Smooth muscle cell (in vitro differentiated cells): Measurements from ENCODE around the gene CIAO2A. TPM values are rescaled to one million over a fixed set of nuclear protein-coding genes. Genes with fewer than 3 reads are reported as not detected.

Experiments used
- DNase-seq: peaks from one replicate; lab custom pipeline; 2025; ENCODE audit not compliant: unreplicated experiment; lab: John Stamatoyannopoulos, UW
- H2AFZ ChIP-seq: fragments of 200-600 bp; sonication (generic); 2 replicates; pipeline ENCODE4 v1.6.0; 2016; ENCODE audit warnings: antibody characterized with exemption, low read depth, mild to moderate bottlenecking
- H3F3A ChIP-seq: fragments of 200-600 bp; sonication (generic); 2 replicates; pipeline ENCODE4 v1.6.0; 2017; ENCODE audit warnings: antibody characterized with exemption, low read depth
- H3K27ac ChIP-seq: fragments of 200-600 bp; sonication (generic); 2 replicates; pipeline ENCODE4 v1.5.1; 2016; ENCODE audit warnings: low read depth, mild to moderate bottlenecking
- H3K27me3 ChIP-seq: fragments of 200-600 bp; sonication (generic); 2 replicates; pipeline ENCODE4 v1.6.1; 2016; ENCODE audit warnings: low read depth, mild to moderate bottlenecking
- H3K36me3 ChIP-seq: fragments of 200-600 bp; sonication (generic); 2 replicates; pipeline ENCODE4 v1.5.1; 2016; ENCODE audit warnings: low read depth
- H3K4me1 ChIP-seq: fragments of 200-600 bp; sonication (generic); 2 replicates; pipeline ENCODE4 v1.5.1; 2016; ENCODE audit warnings: low read depth
- H3K4me2 ChIP-seq: fragments of 200-600 bp; sonication (generic); 2 replicates; pipeline ENCODE4 v1.6.0; 2016; ENCODE audit warnings: mild to moderate bottlenecking
- H3K4me3 ChIP-seq: fragments of 200-600 bp; sonication (generic); 2 replicates; pipeline ENCODE4 v1.5.1; 2016; ENCODE audit warnings: mild to moderate bottlenecking
- H3K79me2 ChIP-seq: fragments of 200-600 bp; sonication (generic); 2 replicates; pipeline ENCODE4 v1.6.0; 2016; ENCODE audit warnings: low read depth, mild to moderate bottlenecking
- H3K9ac ChIP-seq: fragments of 200-600 bp; sonication (generic); 2 replicates; pipeline ENCODE4 v1.6.0; 2016; ENCODE audit warnings: low read depth
- H3K9me3 ChIP-seq: fragments of 200-600 bp; sonication (generic); replicated peaks from 2 replicates; pipeline ENCODE4 v1.5.1; 2016; ENCODE audit warnings: low read depth
- H4K20me1 ChIP-seq: fragments of 200-600 bp; sonication (generic); 2 replicates; pipeline ENCODE4 v1.6.0; 2016; ENCODE audit warnings: low read depth
- WGBS: methylation state at CpG from one replicate; pipeline ENCODE4 v1.1.7; 2016; ENCODE audit warnings: low lambda C conversion rate; 5-methylcytosine and 5-hydroxymethylcytosine counted together
- polyA plus RNA-seq: library from polyadenylated mRNA; unstranded; fragments of >200 nt; fragmentation: Nextera tagmentation; extraction: Ambion mirVana; gene quantifications from 2 replicates; pipeline ENCODE4 v1.2.1, GENCODE V29; 2016
- total RNA-seq: library from RNA; depleted of rRNA; stranded (reverse); fragments of >200 nt; gene quantifications from 2 replicates; pipeline ENCODE4 v1.2.3, GENCODE V29; 2014
- TF ChIP-seq, protein P1 (sequence below): fragments of 200-600 bp; sonication (generic); IDR thresholded peaks from 2 replicates; pipeline ENCODE4 v1.5.1; 2017; ENCODE audit warnings: borderline replicate concordance, mild to moderate bottlenecking, antibody characterized with exemption; ENCODE audit not compliant: insufficient read depth, poor library complexity, severe bottlenecking

CIAO2A gene
- total and polyA plus RNA-seq, 2 experiments from 2014 or later, result 110 to 123 TPM

DNA sequence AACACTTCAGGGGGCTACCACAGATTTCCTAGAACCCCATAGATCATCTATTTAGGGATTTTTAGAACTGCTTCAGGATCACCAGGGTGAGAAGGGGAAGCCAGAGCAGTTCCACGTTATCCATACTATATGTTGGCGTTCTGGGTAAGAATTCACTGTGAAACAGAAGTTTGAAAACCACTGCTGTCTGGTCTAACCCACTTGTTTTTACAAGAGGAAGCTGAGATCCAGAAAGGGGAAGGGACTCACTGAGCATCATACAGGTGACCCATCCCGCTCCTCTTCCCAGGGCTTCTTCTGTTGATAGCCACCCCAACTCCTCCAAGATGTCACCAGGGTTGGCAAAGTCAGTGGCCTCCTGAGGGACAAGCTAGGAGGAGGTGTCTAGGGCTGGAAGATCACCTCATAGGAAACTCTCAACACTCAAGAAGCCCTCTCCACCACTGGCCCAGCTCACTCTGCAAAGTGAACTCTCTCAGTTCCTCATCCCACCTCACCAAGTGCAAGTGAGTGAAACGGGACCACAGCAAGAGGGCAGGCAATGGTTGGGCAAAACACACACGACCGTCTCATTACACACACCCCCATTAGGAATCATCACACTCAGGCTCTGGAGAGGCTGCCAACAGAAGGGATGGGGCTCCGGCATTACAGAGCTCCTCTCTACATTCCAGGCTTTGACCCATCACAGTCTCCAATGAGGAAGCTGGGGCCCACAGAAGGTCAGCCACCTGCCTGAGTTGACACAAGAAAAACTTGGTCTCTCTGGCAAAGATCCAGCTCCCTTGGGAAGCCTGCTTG is 49.1 kb downstream of the CIAO2A start:
- Histone ChIP-seq H3K9me3 (no peaks in the 10 kb centered on the region), H3K9ac (no peak overlapping the region), H3F3A (no peaks in the 10 kb centered on the region), H2AFZ (no peak overlapping the region), H3K27me3 (peaks cover 68% of the 10 kb centered on the region), H3K79me2 (no peaks in the 10 kb centered on the region), H3K36me3 (no peaks in the 10 kb centered on the region), H3K27ac (no peak overlapping the region), H3K4me1 (peaks cover 6% of the 10 kb centered on the region), H3K4me2 (no peak overlapping the region), H3K4me3 (no peak overlapping the region), H4K20me1 (no peaks in the 10 kb centered on the region)
- no peak for DNase-seq
- TF ChIP-seq, protein P1, sequence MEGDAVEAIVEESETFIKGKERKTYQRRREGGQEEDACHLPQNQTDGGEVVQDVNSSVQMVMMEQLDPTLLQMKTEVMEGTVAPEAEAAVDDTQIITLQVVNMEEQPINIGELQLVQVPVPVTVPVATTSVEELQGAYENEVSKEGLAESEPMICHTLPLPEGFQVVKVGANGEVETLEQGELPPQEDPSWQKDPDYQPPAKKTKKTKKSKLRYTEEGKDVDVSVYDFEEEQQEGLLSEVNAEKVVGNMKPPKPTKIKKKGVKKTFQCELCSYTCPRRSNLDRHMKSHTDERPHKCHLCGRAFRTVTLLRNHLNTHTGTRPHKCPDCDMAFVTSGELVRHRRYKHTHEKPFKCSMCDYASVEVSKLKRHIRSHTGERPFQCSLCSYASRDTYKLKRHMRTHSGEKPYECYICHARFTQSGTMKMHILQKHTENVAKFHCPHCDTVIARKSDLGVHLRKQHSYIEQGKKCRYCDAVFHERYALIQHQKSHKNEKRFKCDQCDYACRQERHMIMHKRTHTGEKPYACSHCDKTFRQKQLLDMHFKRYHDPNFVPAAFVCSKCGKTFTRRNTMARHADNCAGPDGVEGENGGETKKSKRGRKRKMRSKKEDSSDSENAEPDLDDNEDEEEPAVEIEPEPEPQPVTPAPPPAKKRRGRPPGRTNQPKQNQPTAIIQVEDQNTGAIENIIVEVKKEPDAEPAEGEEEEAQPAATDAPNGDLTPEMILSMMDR, result no peak
- WGBS, result 96% methylated on average over 7 of the region's 7 CpGs

DNA sequence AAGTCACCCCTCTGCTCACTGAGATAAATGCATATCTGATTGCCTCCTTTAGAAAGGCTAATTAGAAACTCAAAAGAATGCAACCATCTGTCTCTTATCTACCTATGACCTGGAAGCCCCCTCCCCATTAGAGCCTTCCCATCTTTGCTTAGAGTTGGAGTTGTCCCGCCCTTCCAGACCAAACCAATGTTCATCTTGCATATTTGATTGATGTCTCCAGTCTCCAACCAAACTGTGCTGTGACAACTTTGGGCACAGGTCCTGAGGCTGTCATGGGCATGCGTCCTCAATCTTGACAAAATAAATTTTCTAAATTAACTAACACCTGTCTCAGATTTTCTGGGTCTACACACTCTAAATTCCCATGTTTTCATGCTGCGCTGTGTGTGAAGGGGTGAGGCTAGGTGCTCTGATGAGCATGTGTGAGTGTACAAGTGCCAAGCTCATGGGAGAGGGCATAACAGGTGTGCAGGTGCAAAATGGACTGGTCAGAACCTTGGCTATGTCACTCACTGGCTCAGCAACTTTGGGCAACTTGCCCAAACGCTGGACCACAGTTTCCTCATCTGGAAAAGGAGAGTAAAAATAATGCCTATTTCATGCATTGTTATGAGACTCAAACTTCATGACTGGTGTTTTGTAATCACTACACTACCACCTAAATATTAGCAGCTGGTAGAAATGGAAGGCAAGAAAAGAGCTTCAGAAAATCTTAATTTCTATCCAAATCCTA is 54.6 kb downstream of the CIAO2A start:
- no peak for DNase-seq
- WGBS, result 92% methylated on average over 4 of the region's 4 CpGs
- H3K9me3 ChIP-seq, result no peaks in the 10 kb centered on the region
- no peaks in the 10 kb centered on the region for H4K20me1 ChIP-seq
- no peak overlapping the region for H3K4me2 ChIP-seq
- H3K9ac ChIP-seq, result no peak overlapping the region
- no peaks in the 10 kb centered on the region for H3F3A ChIP-seq
- no peak overlapping the region for H3K27ac ChIP-seq
- no peak overlapping the region for H2AFZ ChIP-seq
- no peaks in the 10 kb centered on the region for H3K36me3 ChIP-seq
- no peaks in the 10 kb centered on the region for H3K4me1 ChIP-seq
- peaks cover 19% of the 10 kb centered on the region for H3K27me3 ChIP-seq
- no peak overlapping the region for H3K4me3 ChIP-seq
- H3K79me2 ChIP-seq, result no peaks in the 10 kb centered on the region
- TF ChIP-seq, protein P1, result no peak

DNA sequence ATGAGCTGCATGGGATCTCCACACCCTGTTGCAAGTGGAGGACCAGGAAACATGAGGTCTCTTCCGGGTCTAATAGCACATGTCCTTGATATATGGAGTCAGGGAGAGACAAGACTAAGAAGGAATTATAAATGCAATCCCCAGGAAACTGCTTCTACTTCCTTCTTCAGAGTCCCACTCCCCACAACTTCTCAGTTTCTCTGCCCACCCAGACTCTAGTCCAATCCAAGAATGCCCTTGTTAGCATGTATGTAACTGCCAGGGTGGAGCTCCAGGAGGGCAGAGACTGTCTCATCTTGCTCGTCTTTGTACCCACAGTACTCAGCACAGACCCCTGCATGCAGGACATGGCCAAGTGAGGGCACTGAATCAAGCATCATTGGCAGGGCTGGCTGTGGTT is 55.7 kb downstream of the CIAO2A start:
- Histone ChIP-seq H3K9ac (no peak overlapping the region), H3K9me3 (no peaks in the 10 kb centered on the region), H3K4me3 (no peak overlapping the region), H3K4me2 (no peak overlapping the region), H2AFZ (no peak overlapping the region), H3K27me3 (peaks cover 8% of the 10 kb centered on the region), H3K36me3 (no peaks in the 10 kb centered on the region), H3F3A (no peaks in the 10 kb centered on the region), H4K20me1 (no peaks in the 10 kb centered on the region), H3K27ac (no peak overlapping the region), H3K79me2 (no peaks in the 10 kb centered on the region), H3K4me1 (no peaks in the 10 kb centered on the region)
- no peak for DNase-seq
- TF ChIP-seq, protein P1, result no peak
- WGBS, result 45% methylated on average over 2 of the region's 2 CpGs
